DMS 273 (cell line): ENCODE measurements around the gene DNASE2.
A peak's percentile ranks its signal among the peaks of the same experiment; 100 is the strongest.
"Not testable (repeated sequence)": the region's sequence is repeated elsewhere in the genome, so short reads cannot be mapped to it uniquely, and the experiment has no call there.

Source experiments
- DNase-seq: peaks from one replicate; lab custom pipeline; 2025; ENCODE audit not compliant: unreplicated experiment; lab: John Stamatoyannopoulos, UW

The DNASE2 gene

GRCh38 chr19:12865746-12866415, 15.4 kb downstream of the DNASE2 start:
- no peak for DNase-seq

- no peak for DNase-seq
Measured at GRCh38 chr19:12864721-12865715, 16.2 kb downstream of the DNASE2 start.

- DNase-seq, result no peak
Measured at GRCh38 chr19:12864143-12864542, 17.1 kb downstream of the DNASE2 start.

GRCh38 chr19:12859546-12859945, 21.7 kb downstream of the DNASE2 start:
- peak; percentile 73 for DNase-seq

- DNase-seq, result no peak
Measured at GRCh38 chr19:12858041-12858928, 23.0 kb downstream of the DNASE2 start.

GRCh38 chr19:12856653-12857052, 24.6 kb downstream of the DNASE2 start:
- DNase-seq, result no peak

- peak; percentile 93 for DNase-seq
Measured at GRCh38 chr19:12847159-12848139, 33.8 kb downstream of the DNASE2 start.

- not testable (repeated sequence) for DNase-seq
Measured at GRCh38 chr19:12846613-12847012, 34.6 kb downstream of the DNASE2 start.

- DNase-seq, result no peak
Measured at GRCh38 chr19:12843999-12844732, 37.1 kb downstream of the DNASE2 start.

GRCh38 chr19:12843328-12843727, 37.9 kb downstream of the DNASE2 start:
- DNase-seq, result no peak

GRCh38 chr19:12842511-12842910, 38.7 kb downstream of the DNASE2 start:
- no peak for DNase-seq

- DNase-seq, result no peak
Measured at GRCh38 chr19:12841094-12841493, 40.2 kb downstream of the DNASE2 start.

- DNase-seq, result peak; percentile 70
Measured at GRCh38 chr19:12840091-12841079, 40.9 kb downstream of the DNASE2 start.

GRCh38 chr19:12838886-12839756, 42.1 kb downstream of the DNASE2 start:
- peak; percentile 42 for DNase-seq

- peak; percentile 90 for DNase-seq
Measured at GRCh38 chr19:12838182-12838885, 42.9 kb downstream of the DNASE2 start, which contains the start of gene MAST1. Gene MAST1 (plus strand): TSS chr19:12838515. CDS start chr19:12838573, 58 bp downstream.

- no peak for DNase-seq
Measured at GRCh38 chr19:12837225-12837624, 44.0 kb downstream of the DNASE2 start.
